GM12878 (cell line): Measurements from ENCODE around the gene CERT1. TPM values are rescaled to one million over a fixed set of nuclear protein-coding genes. Genes with fewer than 3 reads are reported as not detected.

Source experiments
- ATAC-seq: fragments of 200-7000 bp; cut with Tn5 transposase; 3 replicates; pipeline ENCODE4 v1.9.1; 2020; ENCODE audit warnings: mild to moderate bottlenecking, moderate library complexity
- BruUV-seq: library from RNA; stranded (reverse); fragments of 400-500 nt; replicated peaks from 2 replicates; lab custom pipeline; 2021; lab: Mats Ljungman, UMichigan
- CTCF ChIA-PET: fragments of 300-600 bp; sonication (Branson Sonifier 250); formaldehyde crosslinking; extraction: SDS; loops from one replicate; lab custom pipeline; 2021; ENCODE audit warnings: inconsistent platforms; lab: Yijun Ruan, JAX
- POLR2A ChIA-PET: fragments of 350-600 bp; formaldehyde crosslinking; extraction: SDS; loops from one replicate; lab custom pipeline; 2021; ENCODE audit warnings: inconsistent platforms; lab: Charles Lee
- RAD21 ChIA-PET: fragments of 300-600 bp; sonication (Branson Sonifier 250); formaldehyde crosslinking; loops from one replicate; lab custom pipeline; 2023; ENCODE audit warnings: antibody characterized with exemption; ENCODE audit not compliant: unreplicated experiment; lab: Charles Lee
- SMC1A ChIA-PET: fragments of 300-600 bp; sonication (Branson Sonifier 250); formaldehyde crosslinking; loops from one replicate; lab custom pipeline; 2023; ENCODE audit not compliant: unreplicated experiment, uncharacterized antibody; lab: Charles Lee
- DNase-seq: peaks from one replicate; pipeline ENCODE4 v3.0.0-alpha.2; 2011; ENCODE audit warnings: low read depth, low spot score
- FAIRE-seq: peaks from 3 replicates; lab custom pipeline; 2011; peaks lifted over from hg19 to GRCh38; lab: Jason Lieb, UNC
- H2AFZ ChIP-seq: 2 replicates; pipeline ENCODE4 v1.6.0; 2011; ENCODE audit warnings: low read depth, low read length, control low read depth; ENCODE audit not compliant: control insufficient read depth
- H3K27ac ChIP-seq: 2 replicates; pipeline ENCODE4 v1.5.1; 2011; ENCODE audit warnings: control low read depth; ENCODE audit not compliant: control insufficient read depth, insufficient read depth
- H3K27me3 ChIP-seq, 2 experiments: replicated peaks in 1 of 2; 2 replicates each; pipeline versions ENCODE4 v1.6.0 to v1.6.1; 2011; ENCODE audit warnings: low read length in 1 of 2; ENCODE audit not compliant: control insufficient read depth in 2 of 2, insufficient read depth in 2 of 2
- H3K36me3 ChIP-seq, 2 experiments: 2 replicates each; pipeline ENCODE4 v1.5.1; 2011; ENCODE audit warnings: low read length in 1 of 2; ENCODE audit not compliant: control insufficient read depth in 2 of 2, insufficient read depth in 2 of 2
- H3K4me1 ChIP-seq: 2 replicates; pipeline ENCODE4 v1.6.1; 2011; ENCODE audit warnings: mild to moderate bottlenecking, low read length, moderate library complexity, mixed read lengths; ENCODE audit not compliant: control insufficient read depth, insufficient read depth
- H3K4me2 ChIP-seq: 2 replicates; pipeline ENCODE4 v1.6.0; 2011; ENCODE audit warnings: control low read depth; ENCODE audit not compliant: control insufficient read depth, insufficient read depth
- H3K4me3 ChIP-seq: fragments of 200-600 bp; sonication (generic); 2 replicates; pipeline ENCODE4 v1.5.1; 2016
- H3K79me2 ChIP-seq: 2 replicates; pipeline ENCODE4 v1.6.0; 2011; ENCODE audit warnings: low read length; ENCODE audit not compliant: control insufficient read depth, insufficient read depth
- H3K9ac ChIP-seq: 2 replicates; pipeline ENCODE4 v1.8.0; 2011; ENCODE audit warnings: low read length, control low read depth, mixed read lengths; ENCODE audit not compliant: control insufficient read depth, insufficient read depth
- H3K9me3 ChIP-seq: replicated peaks from 3 replicates; pipeline ENCODE4 v1.5.1; 2011; ENCODE audit warnings: mild to moderate bottlenecking, low read length; ENCODE audit not compliant: control insufficient read depth, insufficient read depth
- H4K20me1 ChIP-seq: 2 replicates; pipeline ENCODE4 v1.6.0; 2011; ENCODE audit not compliant: control insufficient read depth, insufficient read depth
- DPF2 ChIP-seq: fragments of 450-650 bp; IDR thresholded peaks from 2 replicates; pipeline ENCODE4 v1.6.1; 2017; ENCODE audit warnings: mild to moderate bottlenecking
- PAX8 ChIP-seq: fragments of 450-650 bp; IDR thresholded peaks from 2 replicates; pipeline ENCODE4 v1.6.1; 2017; ENCODE audit warnings: mild to moderate bottlenecking, moderate library complexity
- PBX3 ChIP-seq: IDR thresholded peaks from 2 replicates; pipeline ENCODE4 v1.6.1; 2011; ENCODE audit warnings: mild to moderate bottlenecking, low read depth, low read length, moderate library complexity; ENCODE audit not compliant: insufficient replicate concordance
- RELA ChIP-seq: fragments of 450-650 bp; IDR thresholded peaks from 2 replicates; pipeline ENCODE4 v1.8.0; 2014; ENCODE audit warnings: borderline replicate concordance; ENCODE audit not compliant: partially characterized antibody
- WGBS: methylation state at CpG from one replicate; pipeline ENCODE4 v1.1.6; 2016; ENCODE audit warnings: low lambda C conversion rate; ENCODE audit not compliant: insufficient replicate concordance, insufficient coverage; ENCODE audit errors: missing lambda C conversion rate; 5-methylcytosine and 5-hydroxymethylcytosine counted together
- in situ Hi-C: fragments of 300-500 bp; cut with MboI; formaldehyde crosslinking; loops from 9 replicates; pipeline ENCODE4 v1.14.3; 2018; ENCODE audit warnings: mixed read lengths
- intact Hi-C: fragments of 100-400 bp; cut with micrococcal nuclease; formaldehyde crosslinking; loops from one replicate; pipeline ENCODE4 v1.14.2; 2022; ENCODE audit not compliant: unreplicated experiment
- polyA plus RNA-seq, 11 experiments: library from polyadenylated mRNA; depleted of rRNA in 4 of 11; unstranded in 6 of 11; stranded (reverse) in 5 of 11; fragments of >200 nt; fragmentation: Nextera tagmentation in 4 of 11; fragmentation: Illumina TruSeq in 1 of 11; extraction: Ambion mirVana in 4 of 11; extraction: Trizol in 1 of 11; gene quantifications; 1 replicate in 1 of 11; 2 replicates in 10 of 11; pipeline versions ENCODE4 v1.2.1 to v1.2.3, GENCODE V29; 2011 to 2016; ENCODE audit warnings: inconsistent platforms in 2 of 11, missing spikeins in 2 of 11, low read depth in 1 of 11
- small RNA-seq: library from RNA; depleted of rRNA; stranded (forward); fragments of <200 nt; gene quantifications from one replicate; pipeline ENCODE3, GENCODE V24; 2014
- total RNA-seq, 4 experiments: library from RNA; depleted of rRNA in 3 of 4; stranded (reverse); fragments of >200 nt in 3 of 4; fragmentation: Illumina TruSeq in 1 of 4; extraction: Trizol in 1 of 4; gene quantifications; 2 replicates each; pipeline versions ENCODE4 v1.2.1 to v1.2.3, GENCODE V29; 2013 to 2021

Gene CERT1
- total and polyA plus RNA-seq, 10 of the 15 experiments (the other 5 are each of a cell fraction or from before 2014, with no cell fraction given): 7.7 to 36.7 (median 25.6) TPM

DNA sequence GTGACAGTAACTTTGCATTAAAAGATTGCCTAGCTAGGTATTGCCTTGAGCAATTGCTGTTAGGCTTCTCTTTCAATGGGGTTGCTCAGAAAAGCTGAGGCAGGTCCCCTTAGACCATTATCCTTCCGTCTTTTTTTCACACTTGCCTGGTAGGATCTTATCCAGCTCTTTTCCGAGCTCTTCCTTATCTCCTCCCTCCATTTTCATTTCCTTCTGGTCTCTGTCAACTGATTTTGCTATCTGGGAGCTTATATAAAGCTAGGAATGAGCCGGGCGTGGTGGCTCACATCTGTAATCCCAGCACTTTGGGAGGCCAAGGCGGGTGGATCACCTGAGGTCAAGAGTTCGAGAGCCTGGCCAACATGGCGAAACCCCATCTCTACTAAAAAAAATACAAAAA, 181.0 kb downstream of the CERT1 start:
- no peak for ATAC-seq
- Histone ChIP-seq H3K4me2 (no peak overlapping the region), H3K27me3 (no peaks in the 10 kb centered on the region), H2AFZ (no peak overlapping the region), H3K9me3 (no peaks in the 10 kb centered on the region; the same call in 2 of the 3 replicates), H3K79me2 (no peaks in the 10 kb centered on the region), H3K27ac (no peak overlapping the region), H3K9ac (no peak overlapping the region), H3K4me3 (no peak overlapping the region), H3K36me3 (no peaks in the 10 kb centered on the region), H3K4me1 (no peaks in the 10 kb centered on the region), H4K20me1 (no peaks in the 10 kb centered on the region)
- ChIA-PET CTCF (interaction anchor here (1.1 to 1.2 kb wide), 3 partner anchors 11 to 20 kb away, joined by 3 to 4 read pairs (median 3); no protein-coding TSS in a partner anchor), SMC1A (interaction anchor here (0.9 to 3.2 kb wide), 4 partner anchors 10 to 178 kb away, joined by 3 to 11 read pairs (median 6); partner anchors contain the start of gene ANKRD31), RAD21 (interaction anchor here (1.2 kb wide), 1 partner anchor 93 kb away, joined by 3 read pairs; no protein-coding TSS in a partner anchor), POLR2A (interaction anchor here (1.6 kb wide), 1 partner anchor 9 kb away, joined by 4 read pairs; no protein-coding TSS in a partner anchor)
- no peak for DNase-seq
- BruUV-seq: no TSS peak
- no peak for TF ChIP-seq PBX3
- TF ChIP-seq PAX8: no peak
- TF ChIP-seq RELA: no peak
- TF ChIP-seq DPF2: no peak
- in situ Hi-C loops (no loop called here), intact Hi-C loops (no loop called here)
- 91% methylated on average over 7 of the region's 7 CpGs for WGBS
- no peak for FAIRE-seq

Small RNAs within 50 kb of the gene (small RNA-seq; reads per million reads assigned to genes)
- gene RNU7-175P: not detected

Other genes with a start within 250 kb of the CERT1 start
- gene HMGCR, start 174.4 kb downstream of the CERT1 start, total RNA-seq (2014; rRNA removed): 73.9 and 82.9 TPM in 2 replicates
- 104 and 110 TPM in 2 replicates for gene HMGCR, start 174.4 kb downstream of the CERT1 start, total RNA-seq (2014; rRNA removed; fragmentation: Illumina TruSeq; extraction: Trizol)
- gene HMGCR, start 174.4 kb downstream of the CERT1 start, total RNA-seq (2021): 119 and 130 TPM in 2 replicates
- gene HMGCR, start 174.4 kb downstream of the CERT1 start, polyA plus RNA-seq (2011; rRNA removed): 119 and 174 TPM in 2 replicates
- gene HMGCR, start 174.4 kb downstream of the CERT1 start, polyA plus RNA-seq (2014; fragmentation: Illumina TruSeq; extraction: Trizol): 89.2 and 120 TPM in 2 replicates
- gene HMGCR, start 174.4 kb downstream of the CERT1 start, polyA plus RNA-seq (2014; fragmentation: Nextera tagmentation; extraction: Ambion mirVana): 10 to 100 TPM; 30.8 to 39.0 TPM
- gene HMGCR, start 174.4 kb downstream of the CERT1 start, polyA plus RNA-seq (2014; rRNA removed): 65.2 and 73.9 TPM in 2 replicates
- 10 to 100 TPM; 55.5 to 61.6 TPM for gene HMGCR, start 174.4 kb downstream of the CERT1 start, polyA plus RNA-seq (2016; fragmentation: Nextera tagmentation; extraction: Ambion mirVana)
- gene POLK, start 262 bp upstream of the CERT1 start, total RNA-seq (2014; rRNA removed): 29.0 and 36.8 TPM in 2 replicates
- gene POLK, start 262 bp upstream of the CERT1 start, total RNA-seq (2014; rRNA removed; fragmentation: Illumina TruSeq; extraction: Trizol): 39.9 and 42.0 TPM in 2 replicates
- gene POLK, start 262 bp upstream of the CERT1 start, total RNA-seq (2021): 25.6 and 26.6 TPM in 2 replicates
- gene POLK, start 262 bp upstream of the CERT1 start, polyA plus RNA-seq (2011; rRNA removed): 47.6 and 75.0 TPM in 2 replicates
- 36.7 and 44.0 TPM in 2 replicates for gene POLK, start 262 bp upstream of the CERT1 start, polyA plus RNA-seq (2014; fragmentation: Illumina TruSeq; extraction: Trizol)
- gene POLK, start 262 bp upstream of the CERT1 start, polyA plus RNA-seq (2014; fragmentation: Nextera tagmentation; extraction: Ambion mirVana): 10 to 100 TPM; 10.4 to 10.7 TPM
- 15.0 and 20.9 TPM in 2 replicates for gene POLK, start 262 bp upstream of the CERT1 start, polyA plus RNA-seq (2014; rRNA removed)
- gene POLK, start 262 bp upstream of the CERT1 start, polyA plus RNA-seq (2016; fragmentation: Nextera tagmentation; extraction: Ambion mirVana): 10 to 100 TPM; 29.0 to 32.0 TPM
- gene ANKDD1B, start 99.8 kb upstream of the CERT1 start, total RNA-seq (2014; rRNA removed): 0.73 and 1.0 TPM in 2 replicates
- gene ANKDD1B, start 99.8 kb upstream of the CERT1 start, total RNA-seq (2014; rRNA removed; fragmentation: Illumina TruSeq; extraction: Trizol): 0.83 and 0.98 TPM in 2 replicates
- 0.66 and 0.87 TPM in 2 replicates for gene ANKDD1B, start 99.8 kb upstream of the CERT1 start, total RNA-seq (2021)
- 0.68 and 1.1 TPM in 2 replicates for gene ANKDD1B, start 99.8 kb upstream of the CERT1 start, polyA plus RNA-seq (2011; rRNA removed)
- gene ANKDD1B, start 99.8 kb upstream of the CERT1 start, polyA plus RNA-seq (2014; fragmentation: Illumina TruSeq; extraction: Trizol): 0.65 and 0.72 TPM in 2 replicates
- gene ANKDD1B, start 99.8 kb upstream of the CERT1 start, polyA plus RNA-seq (2014; fragmentation: Nextera tagmentation; extraction: Ambion mirVana): 1 to 10 TPM; 1.4 to 2.4 TPM
- 0.39 and 0.65 TPM in 2 replicates for gene ANKDD1B, start 99.8 kb upstream of the CERT1 start, polyA plus RNA-seq (2014; rRNA removed)
- gene ANKDD1B, start 99.8 kb upstream of the CERT1 start, polyA plus RNA-seq (2016; fragmentation: Nextera tagmentation; extraction: Ambion mirVana): 1 to 10 TPM in 1 of 2 experiments, under 1 TPM in 1; 0.34 to 1.0 TPM
- gene POC5, start 205.8 kb upstream of the CERT1 start, total RNA-seq (2014; rRNA removed): 19.4 and 21.4 TPM in 2 replicates
- gene POC5, start 205.8 kb upstream of the CERT1 start, total RNA-seq (2014; rRNA removed; fragmentation: Illumina TruSeq; extraction: Trizol): 22.1 and 22.9 TPM in 2 replicates
- gene POC5, start 205.8 kb upstream of the CERT1 start, total RNA-seq (2021): 13.1 and 14.4 TPM in 2 replicates
- 25.6 and 35.4 TPM in 2 replicates for gene POC5, start 205.8 kb upstream of the CERT1 start, polyA plus RNA-seq (2011; rRNA removed)
- gene POC5, start 205.8 kb upstream of the CERT1 start, polyA plus RNA-seq (2014; fragmentation: Illumina TruSeq; extraction: Trizol): 23.2 and 25.0 TPM in 2 replicates
- gene POC5, start 205.8 kb upstream of the CERT1 start, polyA plus RNA-seq (2014; fragmentation: Nextera tagmentation; extraction: Ambion mirVana): 10 to 100 TPM; 16.6 to 24.7 TPM
- 13.7 and 16.6 TPM in 2 replicates for gene POC5, start 205.8 kb upstream of the CERT1 start, polyA plus RNA-seq (2014; rRNA removed)
- 10 to 100 TPM; 21.4 to 22.2 TPM for gene POC5, start 205.8 kb upstream of the CERT1 start, polyA plus RNA-seq (2016; fragmentation: Nextera tagmentation; extraction: Ambion mirVana)